HUES48 (cell line): ENCODE results near the gene SVOP.
"Not testable (repeated sequence)": the region's sequence is repeated elsewhere in the genome, so short reads cannot be mapped to it uniquely, and the experiment has no call there.

Experiments used
- H3K27ac ChIP-seq: one replicate; pipeline ENCODE4 v1.7.0; 2013; ENCODE audit warnings: low read depth, low read length, inconsistent platforms
- H3K27me3 ChIP-seq: 2 replicates; pipeline ENCODE4 v1.6.1; 2013; ENCODE audit warnings: mild to moderate bottlenecking, low read length; ENCODE audit not compliant: control insufficient read depth, insufficient read depth
- H3K36me3 ChIP-seq: 2 replicates; pipeline ENCODE4 v1.6.1; 2013; ENCODE audit warnings: low read length; ENCODE audit not compliant: control insufficient read depth, insufficient read depth
- H3K4me1 ChIP-seq: 2 replicates; pipeline ENCODE4 v1.6.1; 2013; ENCODE audit warnings: mild to moderate bottlenecking, low read length; ENCODE audit not compliant: control insufficient read depth, insufficient read depth
- H3K4me3 ChIP-seq: 2 replicates; pipeline ENCODE4 v1.5.1; 2013; ENCODE audit warnings: mild to moderate bottlenecking, low read depth, low read length
- H3K9ac ChIP-seq: 2 replicates; pipeline ENCODE4 v1.6.1; 2013; ENCODE audit warnings: mild to moderate bottlenecking, low read depth, low read length, moderate library complexity
- H3K9me3 ChIP-seq: 2 replicates; pipeline ENCODE4 v1.6.1; 2013; ENCODE audit warnings: low read length; ENCODE audit not compliant: control insufficient read depth, insufficient read depth

SVOP gene

GRCh38 chr12:108884116-108885012 is 136.5 kb downstream of the SVOP start:
- Histone ChIP-seq H3K9ac (no peak overlapping the region), H3K4me3 (no peak overlapping the region), H3K9me3 (no peaks in the 10 kb centered on the region), H3K27me3 (no peaks in the 10 kb centered on the region), H3K27ac (no peak overlapping the region), H3K4me1 (no peaks in the 10 kb centered on the region), H3K36me3 (no peaks in the 10 kb centered on the region)

GRCh38 chr12:108881953-108882352 is 138.9 kb downstream of the SVOP start:
- H3K27ac ChIP-seq: no peak overlapping the region
- no peak overlapping the region for H3K4me3 ChIP-seq
- no peak overlapping the region for H3K9ac ChIP-seq
- no peaks in the 10 kb centered on the region for H3K27me3 ChIP-seq
- no peaks in the 10 kb centered on the region for H3K9me3 ChIP-seq
- no peaks in the 10 kb centered on the region for H3K4me1 ChIP-seq
- H3K36me3 ChIP-seq: no peaks in the 10 kb centered on the region

GRCh38 chr12:108879615-108880254 is 141.1 kb downstream of the SVOP start, which contains the start of gene DAO:
TSS of gene DAO (plus strand) at chr12:108880092. CDS start at chr12:108885007, 4,915 bp downstream.
- Histone ChIP-seq H3K27me3 (no peaks in the 10 kb centered on the region), H3K27ac (no peak within 1 kb of the TSS), H3K9ac (no peak within 1 kb of the TSS), H3K4me3 (no peak within 1 kb of the TSS), H3K9me3 (no peaks in the 10 kb centered on the region), H3K4me1 (no peaks in the 10 kb centered on the region), H3K36me3 (no peaks in the 10 kb centered on the region)

GRCh38 chr12:108876550-108876949 is 144.3 kb downstream of the SVOP start:
- no peaks in the 10 kb centered on the region for H3K4me1 ChIP-seq
- H3K4me3 ChIP-seq: no peak overlapping the region
- no peaks in the 10 kb centered on the region for H3K36me3 ChIP-seq
- H3K9ac ChIP-seq: no peak overlapping the region
- H3K27ac ChIP-seq: no peak overlapping the region
- H3K27me3 ChIP-seq: no peaks in the 10 kb centered on the region
- H3K9me3 ChIP-seq: no peaks in the 10 kb centered on the region

- H3K4me3 ChIP-seq: no peak overlapping the region
- H3K36me3 ChIP-seq: no peaks in the 10 kb centered on the region
- H3K4me1 ChIP-seq: no peaks in the 10 kb centered on the region
- H3K9me3 ChIP-seq: no peaks in the 10 kb centered on the region
- H3K9ac ChIP-seq: no peak overlapping the region
- H3K27me3 ChIP-seq: no peaks in the 10 kb centered on the region
- no peak overlapping the region for H3K27ac ChIP-seq
These were observed 145.0 kb downstream of the SVOP start for GRCh38 chr12:108875682-108876361.

- H3K4me3 ChIP-seq: no peak overlapping the region
- H3K27ac ChIP-seq: no peak overlapping the region
- no peaks in the 10 kb centered on the region for H3K9me3 ChIP-seq
- no peaks in the 10 kb centered on the region for H3K4me1 ChIP-seq
- no peak overlapping the region for H3K9ac ChIP-seq
- H3K36me3 ChIP-seq: no peaks in the 10 kb centered on the region
- no peaks in the 10 kb centered on the region for H3K27me3 ChIP-seq
These were observed 145.6 kb downstream of the SVOP start for GRCh38 chr12:108875280-108875679.

- Histone ChIP-seq H3K9ac (no peak overlapping the region), H3K4me3 (no peak overlapping the region), H3K9me3 (no peaks in the 10 kb centered on the region), H3K27ac (no peak overlapping the region), H3K36me3 (no peaks in the 10 kb centered on the region), H3K27me3 (no peaks in the 10 kb centered on the region), H3K4me1 (no peaks in the 10 kb centered on the region)
These were observed 152.1 kb downstream of the SVOP start for GRCh38 chr12:108868781-108869180.

- not testable (repeated sequence) for H3K27ac ChIP-seq, H3K4me1 ChIP-seq, H3K36me3 ChIP-seq, H3K9ac ChIP-seq, H3K27me3 ChIP-seq, H3K9me3 ChIP-seq, H3K4me3 ChIP-seq
These were observed 154.8 kb downstream of the SVOP start for GRCh38 chr12:108866083-108866482.

- no peaks in the 10 kb centered on the region for H3K4me1 ChIP-seq
- H3K4me3 ChIP-seq: no peak overlapping the region
- no peaks in the 10 kb centered on the region for H3K27me3 ChIP-seq
- H3K9me3 ChIP-seq: no peaks in the 10 kb centered on the region
- no peaks in the 10 kb centered on the region for H3K36me3 ChIP-seq
- no peak overlapping the region for H3K27ac ChIP-seq
- H3K9ac ChIP-seq: no peak overlapping the region
These were observed 155.7 kb downstream of the SVOP start for GRCh38 chr12:108865169-108865568.

- H3K9ac ChIP-seq: no peak overlapping the region
- H3K27me3 ChIP-seq: no peaks in the 10 kb centered on the region
- H3K4me1 ChIP-seq: peaks cover 11% of the 10 kb centered on the region; the same call in 1 of the 2 replicates
- H3K36me3 ChIP-seq: no peaks in the 10 kb centered on the region
- no peak overlapping the region for H3K27ac ChIP-seq
- H3K9me3 ChIP-seq: no peaks in the 10 kb centered on the region
- no peak overlapping the region for H3K4me3 ChIP-seq
These were observed 158.3 kb downstream of the SVOP start for GRCh38 chr12:108862588-108862959.
